Aortic smooth muscle cell (primary cell): ENCODE measurements around the gene COL26A1. TPM values are rescaled to one million over a fixed set of nuclear protein-coding genes. Genes with fewer than 3 reads are reported as not detected.

Experiments used
- total RNA-seq: library from RNA; depleted of rRNA; stranded (reverse); fragments of >200 nt; gene quantifications from 2 replicates; pipeline ENCODE4 v1.2.3, GENCODE V29; 2014

COL26A1 gene
- 0.12 TPM in 1 of 2 replicates, not detected in the other for total RNA-seq

DNA sequence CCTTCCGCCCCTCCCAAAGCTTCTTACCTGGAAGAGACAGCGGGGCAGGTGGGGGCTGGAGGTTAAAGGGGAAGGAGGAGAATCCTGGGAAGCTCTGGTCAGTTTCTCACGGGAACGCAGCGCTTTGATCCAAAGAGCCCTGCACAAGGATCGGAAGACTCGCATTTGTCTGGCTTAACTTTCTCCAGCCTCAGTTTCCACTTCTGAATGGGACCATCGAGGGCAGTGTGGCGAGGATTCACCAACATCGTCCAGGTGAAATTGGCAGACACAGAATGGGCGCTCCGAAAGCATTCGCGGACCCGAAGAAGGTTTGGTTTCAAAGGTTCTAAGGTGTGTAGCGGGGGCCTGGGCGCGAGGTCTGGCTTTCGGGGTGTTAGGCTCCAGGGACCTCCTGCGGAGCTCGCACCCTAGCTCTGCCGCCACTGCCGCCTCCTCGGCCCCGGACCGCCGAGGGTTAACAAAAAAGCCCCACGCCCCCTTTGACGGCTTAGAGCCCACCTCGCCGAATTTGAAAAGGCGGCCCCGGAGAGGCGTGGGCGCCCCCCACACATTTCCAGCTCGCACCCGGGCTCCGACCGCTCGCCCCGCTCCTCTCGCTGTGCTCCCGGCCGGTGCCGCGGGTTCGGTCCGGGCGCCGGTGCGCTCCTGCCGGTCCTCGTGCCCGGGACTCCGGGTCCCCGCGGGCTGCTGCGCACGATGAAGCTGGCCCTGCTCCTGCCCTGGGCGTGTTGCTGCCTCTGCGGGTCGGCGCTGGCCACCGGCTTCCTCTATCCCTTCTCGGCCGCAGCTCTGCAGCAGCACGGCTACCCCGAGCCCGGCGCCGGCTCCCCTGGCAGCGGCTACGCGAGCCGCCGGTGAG lies at the start of gene COL26A1:
Gene COL26A1 (plus strand): TSS at position 542 of the 862 bp plus-strand sequence. CDS start 158 bp downstream, at position 700.

DNA sequence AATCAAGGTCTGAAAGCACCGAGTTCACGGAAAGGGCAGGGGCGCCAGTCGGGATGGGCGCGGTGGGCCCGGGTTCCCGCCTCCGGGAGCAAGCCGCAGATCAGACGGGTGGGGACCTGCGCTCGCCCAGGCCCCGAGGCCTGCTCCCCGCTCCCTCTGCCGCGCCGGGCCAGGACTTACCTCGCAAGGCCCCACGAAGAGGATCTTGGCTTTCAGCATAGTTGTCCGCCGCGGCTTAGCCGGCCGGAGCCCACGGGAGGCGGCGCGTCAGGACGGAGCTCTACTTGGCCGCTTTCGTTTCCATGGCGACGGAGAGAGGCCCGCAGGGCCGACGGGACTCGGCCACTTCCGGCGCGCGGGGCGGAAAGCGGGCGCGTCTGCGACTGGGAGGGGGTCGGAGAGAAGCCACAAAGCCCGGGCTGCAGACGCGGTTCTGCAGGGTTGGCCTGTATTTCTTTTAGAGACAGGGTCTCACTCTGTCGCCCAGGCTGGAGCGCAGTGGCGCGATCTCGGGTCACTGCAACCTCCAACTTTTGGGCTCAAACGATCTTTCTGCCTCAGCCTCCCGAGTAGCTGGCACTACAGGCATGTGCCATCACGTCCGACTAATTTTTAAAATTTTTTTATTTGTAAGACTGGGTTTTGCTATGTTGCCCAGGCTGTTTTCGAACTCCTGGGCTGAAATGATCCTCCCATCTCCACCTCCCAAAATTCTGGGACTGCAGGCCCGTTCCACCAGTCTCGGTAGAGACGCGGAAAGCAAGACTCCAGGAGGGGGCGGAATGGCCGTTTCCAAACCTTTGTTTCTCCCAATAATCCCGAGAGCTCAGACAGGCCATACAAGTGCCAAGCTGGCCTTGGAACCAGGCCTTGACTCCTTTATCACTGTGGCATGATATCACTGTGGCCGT lies 40.9 kb upstream of the COL26A1 start, which contains the start of gene IFT22:
Gene IFT22 (minus strand): TSS at position 322 of the 911 bp plus-strand sequence. CDS start 103 bp downstream, at position 219.

Other genes starting within 250 kb of the COL26A1 start
- gene SERPINE1, start 235.8 kb upstream of the COL26A1 start, total RNA-seq, result 413 and 548 TPM in 2 replicates
- gene AP1S1, start 208.4 kb upstream of the COL26A1 start, total RNA-seq, result 142 and 151 TPM in 2 replicates
- 0.13 TPM in 1 of 2 replicates, not detected in the other for gene VGF, start 197.3 kb upstream of the COL26A1 start, total RNA-seq
- gene NAT16, start 182.6 kb upstream of the COL26A1 start, total RNA-seq, result not detected in 2 replicates
- not detected in 2 replicates for gene MOGAT3, start 161.8 kb upstream of the COL26A1 start, total RNA-seq
- gene PLOD3, start 145.3 kb upstream of the COL26A1 start, total RNA-seq, result 61.0 and 65.7 TPM in 2 replicates
- 97.1 and 98.0 TPM in 2 replicates for gene ZNHIT1, start 144.7 kb upstream of the COL26A1 start, total RNA-seq
- gene CLDN15, start 125.1 kb upstream of the COL26A1 start, total RNA-seq, result 1.4 and 1.8 TPM in 2 replicates
- 327 and 414 TPM in 2 replicates for gene FIS1, start 117.8 kb upstream of the COL26A1 start, total RNA-seq
- 26.8 and 29.9 TPM in 2 replicates for gene IFT22, start 41.1 kb upstream of the COL26A1 start, total RNA-seq